ENCODE results near the gene LMAN2L.

LMAN2L gene

DNA sequence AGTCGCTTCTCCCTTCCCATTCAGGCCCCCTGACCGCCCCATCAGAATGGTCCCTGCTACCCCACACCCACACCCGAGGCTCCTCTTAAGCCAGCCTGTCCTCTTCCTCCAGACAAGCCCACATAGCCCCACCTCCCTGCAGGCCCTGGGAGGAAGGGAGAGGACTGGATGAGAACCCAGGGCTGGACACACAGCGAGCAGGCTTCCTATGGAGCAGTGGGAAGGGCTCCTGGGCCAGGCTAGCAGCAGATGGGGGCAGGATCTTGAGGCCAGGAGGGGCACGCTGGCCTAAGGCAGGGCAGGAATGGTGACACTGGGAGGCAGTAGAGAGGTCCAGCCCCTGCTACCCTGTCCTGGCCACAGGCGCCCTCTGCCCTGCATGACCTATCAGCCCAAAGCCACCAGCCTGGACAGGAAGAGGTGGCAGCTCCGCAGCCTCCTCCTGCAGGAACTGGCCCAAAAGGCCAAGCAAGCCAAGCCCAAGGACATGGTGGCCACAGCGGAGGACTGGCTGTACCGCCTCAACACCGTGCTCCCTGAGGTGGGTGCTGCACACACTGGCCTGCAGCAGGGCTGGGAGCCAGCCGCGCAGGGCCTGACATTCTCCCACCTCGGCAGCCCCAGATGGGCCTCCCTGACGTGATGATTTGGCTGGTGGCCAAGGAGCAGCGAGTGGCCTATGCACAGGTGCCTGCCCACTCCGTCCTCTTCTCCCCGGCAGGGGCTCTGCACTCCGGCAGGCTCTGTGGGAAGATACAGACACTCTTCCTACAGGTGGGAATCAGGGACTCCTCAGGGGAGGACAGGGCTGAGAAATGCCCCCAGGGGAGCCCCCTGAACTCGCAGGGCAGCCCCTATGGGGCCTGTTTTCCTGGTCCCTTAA is 54.0 kb downstream of the LMAN2L start:
- no peak for DNase-seq (ENCODE audit: low read depth)
- no peak overlapping the region for H3K4me3 ChIP-seq (ENCODE audit: control insufficient read depth, low read depth, low read length)
- TF ChIP-seq, protein P1, sequence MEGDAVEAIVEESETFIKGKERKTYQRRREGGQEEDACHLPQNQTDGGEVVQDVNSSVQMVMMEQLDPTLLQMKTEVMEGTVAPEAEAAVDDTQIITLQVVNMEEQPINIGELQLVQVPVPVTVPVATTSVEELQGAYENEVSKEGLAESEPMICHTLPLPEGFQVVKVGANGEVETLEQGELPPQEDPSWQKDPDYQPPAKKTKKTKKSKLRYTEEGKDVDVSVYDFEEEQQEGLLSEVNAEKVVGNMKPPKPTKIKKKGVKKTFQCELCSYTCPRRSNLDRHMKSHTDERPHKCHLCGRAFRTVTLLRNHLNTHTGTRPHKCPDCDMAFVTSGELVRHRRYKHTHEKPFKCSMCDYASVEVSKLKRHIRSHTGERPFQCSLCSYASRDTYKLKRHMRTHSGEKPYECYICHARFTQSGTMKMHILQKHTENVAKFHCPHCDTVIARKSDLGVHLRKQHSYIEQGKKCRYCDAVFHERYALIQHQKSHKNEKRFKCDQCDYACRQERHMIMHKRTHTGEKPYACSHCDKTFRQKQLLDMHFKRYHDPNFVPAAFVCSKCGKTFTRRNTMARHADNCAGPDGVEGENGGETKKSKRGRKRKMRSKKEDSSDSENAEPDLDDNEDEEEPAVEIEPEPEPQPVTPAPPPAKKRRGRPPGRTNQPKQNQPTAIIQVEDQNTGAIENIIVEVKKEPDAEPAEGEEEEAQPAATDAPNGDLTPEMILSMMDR (IDR thresholded peaks at IDR 0.05; ENCODE audit: control insufficient read depth, insufficient read depth, low read depth, low read length, missing control alignments) = no peak

DNA sequence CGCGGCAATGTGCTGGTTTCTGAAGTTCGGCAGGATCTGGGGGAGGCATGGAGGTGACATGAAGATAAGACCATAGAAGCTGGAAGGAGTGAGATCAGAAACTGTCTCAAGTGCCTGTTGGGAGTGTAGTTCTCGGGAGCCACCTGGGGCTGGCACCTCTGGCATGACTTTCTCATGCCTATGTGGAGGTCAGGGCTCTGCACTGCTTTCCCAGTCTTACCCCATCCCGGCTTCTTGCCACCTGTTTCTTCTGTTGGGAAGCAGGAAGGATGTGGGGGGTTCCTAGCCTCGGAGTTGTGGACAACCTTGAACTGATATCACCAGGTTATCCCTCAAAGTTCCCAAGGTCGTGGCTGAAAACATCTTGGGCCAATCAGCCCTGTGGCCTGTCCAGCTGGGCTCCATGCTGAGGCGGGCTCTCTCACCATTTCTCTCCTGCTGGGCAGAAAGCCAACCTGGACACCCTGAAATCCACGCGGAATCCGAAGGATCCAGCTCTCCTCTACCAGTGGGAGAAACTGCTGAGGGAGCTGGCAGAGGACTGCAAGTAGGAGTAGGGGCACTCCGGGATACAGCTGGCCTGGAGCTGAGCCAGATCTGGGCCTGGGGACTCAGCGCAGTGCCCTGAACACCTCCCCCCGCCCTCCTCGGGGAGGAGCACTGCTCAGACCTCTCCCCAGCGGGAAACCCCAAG is 54.8 kb downstream of the LMAN2L start:
- DNase-seq (ENCODE audit: low read depth) = no peak
- TF ChIP-seq, protein P1 (IDR thresholded peaks at IDR 0.05; ENCODE audit: control insufficient read depth, insufficient read depth, low read depth, low read length, missing control alignments) = no peak
- H3K4me3 ChIP-seq (ENCODE audit: control insufficient read depth, low read depth, low read length) = no peak overlapping the region

DNA sequence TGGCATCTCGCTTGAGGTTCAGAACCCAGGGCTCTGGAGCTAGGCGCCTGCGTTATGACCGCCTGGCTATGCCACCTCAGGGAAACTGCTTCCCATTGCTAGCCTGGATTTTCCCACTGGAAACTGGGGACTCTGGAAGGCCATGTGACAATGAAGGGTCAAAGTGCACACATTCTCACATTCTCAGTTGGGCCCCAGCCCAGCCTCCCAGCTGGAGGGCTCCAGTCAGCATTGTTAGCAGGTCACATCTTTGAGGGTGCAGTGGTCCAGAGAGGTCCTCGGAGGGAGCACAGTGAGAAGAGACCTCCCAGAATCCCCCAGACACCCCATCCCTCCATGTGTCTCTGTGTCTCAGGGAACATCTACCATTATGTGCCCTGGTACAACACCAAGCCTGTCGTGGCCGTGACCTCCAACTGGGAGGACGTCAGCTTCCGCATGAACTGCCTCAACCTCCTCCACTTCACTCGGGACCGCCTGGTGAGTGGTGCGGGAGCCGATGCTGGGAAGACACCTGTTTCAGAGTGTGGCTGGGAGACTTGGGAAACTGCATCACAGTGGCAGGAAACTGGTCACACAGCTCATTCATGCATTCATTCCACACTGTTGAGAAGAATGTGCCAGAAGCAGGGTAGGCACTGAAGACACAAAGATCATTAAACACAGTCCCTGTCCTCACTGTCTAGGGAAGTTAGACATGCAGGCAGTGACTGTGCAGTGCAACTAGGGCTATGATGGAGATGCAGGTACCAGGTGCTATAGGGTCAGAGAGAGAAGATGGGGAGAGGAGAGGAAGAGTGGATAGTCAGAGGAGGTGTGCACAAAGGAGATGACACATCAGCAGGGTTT is 55.7 kb downstream of the LMAN2L start:
- H3K4me3 ChIP-seq (ENCODE audit: control insufficient read depth, low read depth, low read length) = no peak overlapping the region
- TF ChIP-seq, protein P1 (IDR thresholded peaks at IDR 0.05; ENCODE audit: control insufficient read depth, insufficient read depth, low read depth, low read length, missing control alignments) = no peak
- no peak for DNase-seq (ENCODE audit: low read depth)

DNA sequence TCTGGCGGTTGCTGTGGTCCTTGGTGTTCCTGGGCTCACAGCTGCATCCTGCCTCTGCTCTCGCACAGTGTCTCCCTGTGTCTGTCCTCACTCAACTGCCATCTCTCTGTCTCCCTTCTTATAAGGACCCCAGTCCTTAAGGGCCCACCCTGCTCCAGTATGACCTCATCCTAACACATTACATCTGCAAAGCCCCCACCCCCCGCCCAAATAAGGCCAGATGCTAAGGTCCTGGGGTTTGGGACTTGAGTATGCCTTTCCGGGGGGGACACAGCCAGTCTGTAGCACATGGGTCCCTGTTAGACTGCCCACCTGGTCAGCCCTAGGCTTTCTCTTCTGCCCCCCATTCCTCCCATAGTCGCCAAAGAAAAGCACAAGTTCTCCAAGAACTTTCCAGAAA is 56.6 kb downstream of the LMAN2L start:
- DNase-seq (ENCODE audit: low read depth) = no peak
- H3K4me3 ChIP-seq (ENCODE audit: control insufficient read depth, low read depth, low read length) = no peak overlapping the region
- TF ChIP-seq, protein P1 (IDR thresholded peaks at IDR 0.05; ENCODE audit: control insufficient read depth, insufficient read depth, low read depth, low read length, missing control alignments) = no peak

DNA sequence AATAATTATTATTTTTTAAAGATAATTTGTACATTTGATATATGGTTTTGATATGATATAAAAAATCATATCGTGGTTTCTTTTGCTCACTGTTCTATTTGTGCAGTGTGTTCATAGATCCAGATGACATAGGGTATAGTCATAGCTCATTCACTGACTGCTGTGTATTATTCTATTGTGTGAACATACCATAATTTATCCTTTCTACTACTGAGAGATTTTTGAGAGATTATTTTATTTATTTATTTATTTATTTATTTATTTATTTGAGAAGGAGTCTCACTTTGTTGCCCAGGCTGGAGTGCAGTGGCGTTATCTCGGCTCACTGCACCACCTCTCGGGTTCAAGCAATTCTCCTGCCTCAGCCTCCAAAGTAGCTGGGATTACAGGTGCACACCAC is 58.3 kb downstream of the LMAN2L start:
- TF ChIP-seq, protein P1 (IDR thresholded peaks at IDR 0.05; ENCODE audit: control insufficient read depth, insufficient read depth, low read depth, low read length, missing control alignments) = no peak
- no peak for DNase-seq (ENCODE audit: low read depth)
- H3K4me3 ChIP-seq (ENCODE audit: control insufficient read depth, low read depth, low read length) = no peak overlapping the region

DNA sequence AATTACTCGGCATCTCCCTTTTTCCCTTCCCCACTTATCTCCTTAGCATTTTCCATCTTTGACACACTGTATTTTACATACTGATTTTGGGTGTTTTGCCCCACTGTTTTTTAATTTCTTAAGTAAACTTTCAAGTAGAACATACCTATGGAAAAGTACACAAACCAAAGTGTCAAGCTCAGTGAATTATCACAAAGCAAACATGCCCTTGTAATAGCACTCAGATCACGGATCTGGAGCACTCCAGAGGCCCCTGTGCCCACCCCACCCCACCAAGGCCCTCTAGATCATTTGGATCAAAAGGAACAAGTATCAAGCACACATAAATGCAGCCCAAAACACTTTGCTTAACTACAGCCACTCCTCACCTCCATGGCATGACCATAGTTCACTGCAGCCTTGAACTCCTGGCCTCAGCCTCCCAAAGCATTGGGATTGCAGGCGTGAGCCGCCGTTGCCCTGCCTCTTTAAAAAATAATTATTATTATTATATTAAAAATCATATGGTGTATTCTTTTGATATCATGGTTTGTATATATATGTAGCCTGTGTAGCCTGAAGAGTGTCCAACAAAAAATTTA is 59.2 kb downstream of the LMAN2L start:
- no peak for DNase-seq (ENCODE audit: low read depth)
- H3K4me3 ChIP-seq (ENCODE audit: control insufficient read depth, low read depth, low read length) = no peak overlapping the region
- TF ChIP-seq, protein P1 (IDR thresholded peaks at IDR 0.05; ENCODE audit: control insufficient read depth, insufficient read depth, low read depth, low read length, missing control alignments) = no peak

Data from AG09309 (cell line).